ENCODE measurements around the gene RTF1.
"Not testable (repeated sequence)": the region's sequence is repeated elsewhere in the genome, so short reads cannot be mapped to it uniquely, and the experiment has no call there.

Gene RTF1

GRCh38 chr15:41437448-41437847 is 20.6 kb downstream of the RTF1 start:
- no peak for DNase-seq (ENCODE audit: low read depth)
- no peak overlapping the region for H3K4me3 ChIP-seq (ENCODE audit: low read depth, low read length)
- TF ChIP-seq CTCF (IDR thresholded peaks at IDR 0.05; ENCODE audit: low read depth, low read length, missing control alignments), result no peak

- no peak for TF ChIP-seq CTCF (IDR thresholded peaks at IDR 0.05; ENCODE audit: low read depth, low read length, missing control alignments)
- H3K4me3 ChIP-seq (ENCODE audit: low read depth, low read length), result no peak overlapping the region
- DNase-seq (ENCODE audit: low read depth), result no peak
Observed at GRCh38 chr15:41438206-41438605, 21.3 kb downstream of the RTF1 start.

GRCh38 chr15:41438745-41439144 is 21.9 kb downstream of the RTF1 start:
- H3K4me3 ChIP-seq (ENCODE audit: low read depth, low read length); DNase-seq (ENCODE audit: low read depth): not testable (repeated sequence)

GRCh38 chr15:41443275-41443674 is 26.4 kb downstream of the RTF1 start:
- TF ChIP-seq CTCF (IDR thresholded peaks at IDR 0.05; ENCODE audit: low read depth, low read length, missing control alignments), result no peak
- no peak for DNase-seq (ENCODE audit: low read depth)
- no peak overlapping the region for H3K4me3 ChIP-seq (ENCODE audit: low read depth, low read length)

More at GRCh38 chr15:41438745-41439144, 21.9 kb downstream of the RTF1 start:
- TF ChIP-seq CTCF (IDR thresholded peaks at IDR 0.05; ENCODE audit: low read depth, low read length, missing control alignments), result peak; percentile 3

- no peak overlapping the region for H3K4me3 ChIP-seq (ENCODE audit: low read depth, low read length)
- DNase-seq (ENCODE audit: low read depth), result no peak
- no peak for TF ChIP-seq CTCF (IDR thresholded peaks at IDR 0.05; ENCODE audit: low read depth, low read length, missing control alignments)
Observed at GRCh38 chr15:41445399-41445798, 28.5 kb downstream of the RTF1 start.

- no peak overlapping the region for H3K4me3 ChIP-seq (ENCODE audit: low read depth, low read length)
- DNase-seq (ENCODE audit: low read depth), result no peak
- TF ChIP-seq CTCF (IDR thresholded peaks at IDR 0.05; ENCODE audit: low read depth, low read length, missing control alignments), result no peak
Observed at GRCh38 chr15:41462084-41462795, 45.3 kb downstream of the RTF1 start.

Data from GM12864 (cell line).